NCI-H1436 treated with DMSO at 0.1 percent for 48 hours (cell line): ENCODE results near the gene ABHD13.
"Not testable (repeated sequence)": the region's sequence is repeated elsewhere in the genome, so short reads cannot be mapped to it uniquely, and the experiment has no call there.

Experiments
- DNase-seq: peaks from one replicate; lab custom pipeline; 2025; lab: John Stamatoyannopoulos, UW

Gene ABHD13

GRCh38 chr13:108218044-108218974 is at the start of gene ABHD13:
ABHD13 (plus strand) TSS chr13:108218392; CDS start chr13:108229219, 10,827 bp downstream.
- DNase-seq: peak; percentile 28

DNA sequence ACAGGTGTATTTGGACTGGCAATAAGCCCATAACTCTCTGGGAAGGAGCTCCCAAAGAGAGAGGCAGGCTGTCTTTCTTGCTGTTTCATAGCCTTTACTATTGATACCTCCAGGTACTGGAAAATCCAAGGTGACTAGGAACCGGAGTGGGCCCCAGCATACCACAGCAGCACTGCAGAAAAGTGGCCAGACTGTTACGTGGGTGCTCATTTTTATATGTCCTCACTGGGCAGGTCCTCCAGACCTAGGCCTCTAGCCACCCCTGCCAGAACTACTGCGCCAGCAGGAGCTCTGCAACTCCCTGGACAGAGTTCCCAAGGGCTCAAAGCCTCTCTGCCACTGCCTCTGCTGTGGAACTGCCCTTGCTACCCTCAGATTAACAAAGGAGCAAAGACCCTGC is 49.3 kb upstream of the ABHD13 start:
- no peak for DNase-seq

DNA sequence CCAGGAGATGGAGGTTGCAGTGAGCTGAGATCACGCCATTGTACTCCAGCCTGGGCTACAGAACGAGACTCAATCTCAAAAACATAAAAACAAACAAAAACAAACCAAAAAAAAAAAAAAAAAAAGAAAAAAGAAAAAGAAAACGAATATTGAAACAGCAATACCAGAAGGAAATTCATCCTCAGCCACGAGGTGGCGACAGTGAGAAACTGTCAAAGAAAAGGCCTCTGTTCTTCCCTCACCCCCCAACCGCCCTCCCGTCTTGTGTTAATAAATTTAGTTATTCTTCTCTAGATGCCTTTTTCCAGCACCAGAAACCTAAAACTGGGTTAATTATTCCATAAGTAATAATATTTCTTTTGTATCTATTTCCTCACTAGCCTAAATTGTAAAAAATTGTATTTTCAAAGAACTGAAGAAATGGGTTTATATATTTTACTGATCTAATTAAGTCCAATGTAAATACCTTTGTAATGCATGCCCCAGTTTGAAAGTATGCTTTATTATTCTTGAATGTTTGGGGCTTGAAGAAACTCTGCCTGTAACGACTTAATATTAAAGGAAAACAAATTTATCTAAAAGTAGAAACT is 41.4 kb upstream of the ABHD13 start:
- no peak for DNase-seq

GRCh38 chr13:108178078-108178477 is 40.1 kb upstream of the ABHD13 start:
- DNase-seq: no peak

DNA sequence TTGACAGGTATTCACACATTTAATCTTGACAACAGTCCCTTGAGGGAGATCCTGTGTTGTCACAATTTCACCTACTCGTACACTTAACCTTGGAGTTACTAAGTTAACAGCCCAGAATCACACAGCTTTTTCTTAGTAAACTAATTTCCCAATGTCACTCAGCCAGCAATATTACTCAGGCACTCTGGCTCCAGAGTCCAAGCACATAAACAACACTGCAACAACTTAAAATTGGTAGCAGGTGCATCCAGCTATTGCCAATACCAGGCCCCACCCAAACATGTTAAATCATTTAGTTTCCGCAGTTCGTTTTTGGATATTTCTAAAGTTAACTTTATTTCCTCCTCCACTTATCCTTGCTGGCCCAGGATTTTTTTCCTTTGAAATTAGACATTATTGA is 35.5 kb upstream of the ABHD13 start:
- DNase-seq: no peak

GRCh38 chr13:108185223-108185622 is 33.0 kb upstream of the ABHD13 start:
- DNase-seq: no peak

DNA sequence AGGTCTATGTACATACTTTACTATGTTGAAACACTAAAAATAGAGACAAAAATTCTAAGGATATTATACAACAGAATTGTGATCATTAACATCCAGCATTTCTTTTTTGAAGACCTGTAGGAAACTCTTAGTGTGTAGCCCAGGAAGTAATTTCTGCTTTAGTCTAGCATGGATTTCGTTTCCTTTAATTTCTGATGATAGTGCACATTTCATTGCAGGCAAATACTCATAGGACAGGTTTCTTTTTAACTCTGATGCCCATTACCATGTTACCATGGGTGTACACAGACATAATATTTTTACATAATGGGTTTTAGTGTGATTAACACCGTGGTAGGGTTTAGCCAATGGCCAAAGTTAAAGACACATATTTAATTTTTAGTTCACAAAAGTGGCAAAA is 29.9 kb upstream of the ABHD13 start:
- no peak for DNase-seq

DNA sequence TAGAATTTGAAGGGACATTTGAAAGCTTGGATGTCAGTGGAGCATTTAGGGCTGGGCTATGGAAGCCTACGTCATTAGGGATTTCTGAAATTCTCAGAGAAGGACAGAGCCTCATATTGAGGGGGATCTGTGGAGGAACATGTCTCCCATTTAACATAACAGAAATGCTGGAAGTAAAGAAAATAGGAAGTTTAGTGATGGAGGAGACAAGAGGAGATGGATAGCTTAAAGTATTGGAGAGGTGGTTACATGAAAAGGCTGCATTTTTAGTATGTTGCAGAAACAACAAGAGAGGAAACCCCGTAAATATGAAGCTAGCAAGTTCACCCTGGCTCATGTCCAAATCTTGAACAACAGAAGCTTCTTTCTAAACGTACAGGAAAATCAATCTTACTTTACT is 27.3 kb upstream of the ABHD13 start:
- DNase-seq: no peak

DNA sequence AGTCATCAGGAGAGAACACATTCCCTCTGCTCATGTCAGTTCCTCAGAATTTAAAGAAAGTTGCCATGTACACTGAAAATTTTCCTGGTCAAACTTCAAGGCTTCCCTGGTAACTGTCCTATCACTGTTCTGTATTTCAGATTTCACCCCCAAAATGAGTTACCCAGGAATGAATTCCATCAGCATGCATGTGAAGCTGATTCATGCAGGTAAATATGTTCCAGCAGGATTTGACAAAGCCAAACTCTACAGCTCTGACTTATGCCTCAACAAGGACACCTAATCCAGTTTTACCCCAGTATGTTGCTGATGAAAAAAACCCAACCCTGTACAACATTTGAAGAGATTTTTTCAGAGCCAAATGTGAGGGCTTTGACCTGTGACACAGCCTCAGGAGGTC is 24.4 kb upstream of the ABHD13 start:
- no peak for DNase-seq

DNA sequence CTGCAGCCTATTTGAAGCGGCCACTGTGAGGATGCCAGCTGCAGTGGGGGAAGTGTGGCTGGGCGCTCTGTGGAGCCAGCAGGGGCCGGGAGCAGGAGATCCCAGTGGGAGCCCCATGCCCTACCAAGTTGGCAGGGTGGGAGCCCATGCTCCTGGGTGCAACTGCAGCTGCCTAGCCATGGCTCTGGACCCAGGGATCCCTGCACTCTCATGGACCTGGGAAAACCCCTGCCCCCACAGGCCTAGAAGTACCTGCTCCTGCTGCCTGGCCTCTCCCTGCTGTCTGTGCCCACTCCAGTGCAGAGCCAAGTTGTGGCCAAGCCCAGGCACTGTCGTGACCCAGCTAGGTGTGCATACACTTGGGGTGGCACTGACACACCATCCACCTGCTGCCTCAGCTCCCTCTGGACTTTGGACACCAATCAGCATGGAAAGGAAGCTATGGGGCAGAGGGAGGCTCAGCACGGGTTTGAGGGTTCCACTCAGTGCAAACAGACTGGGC is 23.7 kb upstream of the ABHD13 start:
- DNase-seq: no peak

DNA sequence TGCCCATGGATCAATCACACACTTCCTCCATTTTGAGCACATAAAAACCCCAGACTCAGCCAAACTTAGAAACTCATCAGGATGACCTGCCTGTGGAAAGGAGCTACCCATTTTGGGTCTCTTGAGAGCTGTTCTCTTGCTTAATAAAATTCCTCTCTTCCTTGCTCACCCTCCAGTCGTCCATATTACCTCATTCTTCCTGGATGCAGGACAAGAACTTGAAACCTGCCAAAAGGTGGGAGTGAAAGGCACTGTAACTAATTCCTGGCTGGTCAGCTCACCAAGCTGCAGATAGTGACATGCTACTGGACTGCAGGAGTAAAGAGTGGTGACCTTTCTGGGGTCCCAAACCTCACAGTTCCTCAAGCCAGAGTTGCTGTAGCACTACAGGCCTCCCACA is 23.0 kb upstream of the ABHD13 start:
- DNase-seq: no peak

DNA sequence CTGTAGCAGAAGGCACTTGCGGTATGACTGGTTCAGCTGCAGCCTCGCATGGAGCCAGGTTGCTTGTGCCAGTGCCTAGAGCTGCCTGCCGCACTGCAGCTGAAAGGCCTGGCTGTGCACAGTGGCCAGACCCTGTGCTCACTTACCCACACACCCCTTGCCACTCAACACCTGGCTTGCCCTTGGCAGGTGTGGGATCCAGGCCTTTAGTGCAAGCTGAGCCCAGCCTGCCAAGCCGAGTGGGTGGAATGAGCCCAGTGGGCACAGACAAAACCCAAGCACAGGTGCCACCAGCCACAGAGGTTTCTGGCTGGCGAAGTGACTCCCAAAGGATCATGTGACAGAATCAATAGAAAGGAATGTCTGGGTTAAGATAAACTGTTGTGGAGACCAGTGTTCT is 22.3 kb upstream of the ABHD13 start:
- DNase-seq: no peak

GRCh38 chr13:108200781-108201398 is 17.3 kb upstream of the ABHD13 start:
- DNase-seq: no peak

GRCh38 chr13:108210551-108210950 is 7.6 kb upstream of the ABHD13 start:
- no peak for DNase-seq

DNA sequence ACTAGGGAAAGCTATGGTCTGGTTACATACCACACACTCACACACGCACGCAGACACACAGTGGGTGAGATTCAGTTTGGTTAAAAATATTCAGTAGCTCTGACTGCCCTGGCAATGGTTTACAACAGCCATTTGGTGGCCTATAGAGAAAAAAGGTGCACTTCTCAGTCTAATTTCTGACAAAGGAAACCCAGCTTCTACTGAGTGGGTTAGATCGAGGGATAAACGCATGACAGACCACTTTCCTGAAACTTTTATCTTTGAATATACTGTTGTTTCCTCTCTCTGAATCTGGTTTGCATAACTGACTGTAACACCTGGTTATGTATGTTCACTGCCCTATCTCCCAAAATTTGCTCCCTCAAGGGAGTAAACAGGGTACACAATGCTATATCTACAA is 5.3 kb upstream of the ABHD13 start:
- no peak for DNase-seq

DNA sequence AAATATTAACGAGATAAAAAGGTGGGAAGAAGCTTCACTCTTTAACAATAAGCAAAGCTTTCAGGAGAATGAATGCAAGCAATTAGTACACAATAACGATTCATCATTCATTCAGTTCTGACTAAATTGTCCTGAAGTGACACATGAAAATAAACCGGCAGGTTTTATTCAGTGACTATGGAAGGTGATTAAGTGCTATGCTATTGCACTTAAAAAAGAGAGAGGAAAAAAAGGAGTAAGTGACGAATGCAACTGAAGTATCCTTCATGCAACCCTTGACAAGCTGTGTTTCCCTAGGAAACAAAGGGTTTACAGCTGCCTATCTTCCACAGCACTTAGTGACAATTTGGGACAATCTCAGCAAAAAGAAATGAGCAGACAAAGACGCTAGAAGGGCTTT is 4.2 kb upstream of the ABHD13 start:
- DNase-seq: peak; percentile 69

GRCh38 chr13:108214441-108215271 is 3.5 kb upstream of the ABHD13 start:
- DNase-seq: no peak

GRCh38 chr13:108215436-108215835 is 2.8 kb upstream of the ABHD13 start, which contains the start of gene LIG4:
LIG4 (minus strand) TSS chr13:108215536; CDS start chr13:108211268, 4,268 bp downstream.
- DNase-seq: peak; percentile 83

GRCh38 chr13:108217307-108218043 is 717 bp upstream of the ABHD13 start:
- DNase-seq: not testable (repeated sequence)

- DNase-seq: peak; percentile 5
Measured at GRCh38 chr13:108220041-108220440, 1.8 kb downstream of the ABHD13 start.
